Anterior cingulate cortex (tissue), 58 donors: ENCODE data around the gene BNIP3.
"Not testable (repeated sequence)": the region's sequence is repeated elsewhere in the genome, so short reads cannot be mapped to it uniquely, and the experiment has no call there.

Source experiments
- DNase-seq, 58 donors: peaks; one replicate each; lab custom pipeline; 2025; lab: John Stamatoyannopoulos, UW

BNIP3 gene

GRCh38 chr10:131933016-131933695 is 48.6 kb downstream of the BNIP3 start:
- DNase-seq, result no peak

- DNase-seq, result no peak
These were observed 49.7 kb downstream of the BNIP3 start for GRCh38 chr10:131931981-131932380.

GRCh38 chr10:131930586-131931330 is 51.0 kb downstream of the BNIP3 start:
- DNase-seq, result no peak

GRCh38 chr10:131930150-131930549 is 51.6 kb downstream of the BNIP3 start:
- DNase-seq, result no peak

- no peak for DNase-seq
These were observed 52.4 kb downstream of the BNIP3 start for GRCh38 chr10:131929122-131929845.

- DNase-seq, result no peak
These were observed 53.3 kb downstream of the BNIP3 start for GRCh38 chr10:131928248-131929095.

- no peak for DNase-seq
These were observed 54.8 kb downstream of the BNIP3 start for GRCh38 chr10:131926743-131927595.

GRCh38 chr10:131926253-131926652 is 55.5 kb downstream of the BNIP3 start:
- no peak for DNase-seq

- no peak for DNase-seq
These were observed 56.0 kb downstream of the BNIP3 start for GRCh38 chr10:131925716-131926115.

- DNase-seq, result no peak
These were observed 56.6 kb downstream of the BNIP3 start for GRCh38 chr10:131925011-131925649.

GRCh38 chr10:131923038-131923756 is 58.5 kb downstream of the BNIP3 start:
- DNase-seq, result no peak

- peak in 14 of 58 donors; percentile 17 to 52 (median 30) for DNase-seq
These were observed 60.5 kb downstream of the BNIP3 start for GRCh38 chr10:131921184-131921583.

- no peak for DNase-seq
These were observed 61.0 kb downstream of the BNIP3 start for GRCh38 chr10:131920693-131921092.

- no peak for DNase-seq
These were observed 61.6 kb downstream of the BNIP3 start for GRCh38 chr10:131920151-131920550.

- not testable (repeated sequence) for DNase-seq
These were observed 62.3 kb downstream of the BNIP3 start for GRCh38 chr10:131919461-131919860.
